Gastrocnemius medialis (tissue), 4 donors: ENCODE data around the gene PPARGC1A. TPM values are rescaled to one million over a fixed set of nuclear protein-coding genes. Genes with fewer than 3 reads are reported as not detected.
A peak's percentile ranks its signal among the peaks of the same experiment; 100 is the strongest.

Experiments
- ATAC-seq, 2 donors: fragments of 150-250 bp; one replicate each; pipeline ENCODE4 v1.9.1; 2016
- DNase-seq, 2 donors: peaks; one replicate each; pipeline ENCODE4 v3.0.0-alpha.2; 2019
- H3K27ac ChIP-seq, 4 donors: fragments of 200-600 bp; sonication (generic); 1 replicate in 1 of 4; 2 replicates in 3 of 4; pipeline ENCODE4 v1.5.1; 2016 to 2018; ENCODE audit warnings: mild to moderate bottlenecking in 2 of 4, moderate library complexity in 1 of 4
- H3K27me3 ChIP-seq, 3 donors: fragments of 200-600 bp; sonication (generic) in 2 of 3; 1 replicate in 1 of 3; 2 replicates in 2 of 3; pipeline versions ENCODE4 v1.5.1 to v1.6.0; 2016 to 2019; ENCODE audit warnings: mild to moderate bottlenecking in 1 of 3, moderate library complexity in 1 of 3
- H3K36me3 ChIP-seq, 2 donors: fragments of 200-600 bp; sonication (generic) in 1 of 2; one replicate each; pipeline ENCODE4 v1.5.1; 2017 to 2018
- H3K4me1 ChIP-seq, 2 donors: fragments of 200-600 bp; sonication (generic) in 1 of 2; one replicate each; pipeline ENCODE4 v1.5.1; 2016 to 2017; ENCODE audit warnings: mild to moderate bottlenecking in 2 of 2
- H3K4me3 ChIP-seq, 4 donors: fragments of 200-600 bp; sonication (generic) in 3 of 4; 1 replicate in 1 of 4; 2 replicates in 3 of 4; pipeline ENCODE4 v1.5.1; 2016 to 2019; ENCODE audit warnings: mild to moderate bottlenecking in 2 of 4
- H3K9me3 ChIP-seq, 3 donors: fragments of 200-600 bp; sonication (generic) in 2 of 3; 1 replicate in 1 of 3; 2 replicates in 2 of 3; pipeline ENCODE4 v1.5.1; 2016 to 2019
- CTCF ChIP-seq, 5 experiments: fragments of 450-650 bp in 3 of 5; fragments of 200-600 bp in 2 of 5; sonication (generic) in 2 of 5; IDR thresholded peaks in 4 of 5; conservative IDR thresholded peaks in 1 of 5; 1 replicate in 4 of 5; 2 replicates in 1 of 5; pipeline ENCODE4 v1.5.1; 2016 to 2019; ENCODE audit warnings: antibody characterized with exemption in 5 of 5, mild to moderate bottlenecking in 3 of 5, moderate library complexity in 3 of 5
- POLR2A ChIP-seq, 2 donors: fragments of 450-650 bp; IDR thresholded peaks; one replicate each; pipeline ENCODE4 v1.6.1; 2017; ENCODE audit warnings: antibody characterized with exemption in 2 of 2, mild to moderate bottlenecking in 2 of 2, moderate library complexity in 2 of 2
- in situ Hi-C, 4 donors: fragments of 200-750 bp; cut with MboI; loops; one replicate each; pipeline versions ENCODE4 v1.15.0 to v1.8.0; 2017; ENCODE audit warnings: low sequenced_read_pairs in 4 of 4
- intact Hi-C: fragments of 100-400 bp; cut with DNase I; formaldehyde crosslinking; loops from one replicate; pipeline ENCODE4 v1.15.1; 2023; ENCODE audit warnings: low total_unique reads
- total RNA-seq, 4 donors: library from RNA; depleted of rRNA; stranded (reverse); fragments of >200 nt; gene quantifications; one replicate each; pipeline versions ENCODE4 v1.1.0 to v1.2.3, GENCODE V29; 2016

PPARGC1A gene
- total RNA-seq, 4 donors from 2014 or later = 30.6 to 68.9 (median 52.3) TPM

GRCh38 chr4:23923141-23923540 lies 33.3 kb upstream of the PPARGC1A start:
- Histone ChIP-seq H3K9me3 (no peaks in the 10 kb centered on the region), H3K27ac (no peak overlapping the region), H3K27me3 (no peaks in the 10 kb centered on the region), H3K36me3 (no peaks in the 10 kb centered on the region), H3K4me1 (peaks cover 0 to 3% of the 10 kb centered on the region in 2 donors), H3K4me3 (no peak overlapping the region)
- no peak for ATAC-seq
- no peak for DNase-seq
- intact Hi-C loops (loop anchor here (2.0 kb wide), 1 partner anchor 14 kb away; no protein-coding TSS in a partner anchor), in situ Hi-C loops (no loop called here)
- TF ChIP-seq POLR2A (IDR thresholded peaks at IDR 0.05) = no peak

GRCh38 chr4:23922541-23923111 lies 32.8 kb upstream of the PPARGC1A start:
- H3K9me3 ChIP-seq = no peaks in the 10 kb centered on the region
- ATAC-seq = no peak
- H3K27me3 ChIP-seq = no peaks in the 10 kb centered on the region
- H3K4me1 ChIP-seq = peaks cover 0 to 3% of the 10 kb centered on the region in 2 donors
- H3K4me3 ChIP-seq = no peak overlapping the region
- in situ Hi-C loops = no loop called here
- DNase-seq = no peak
- intact Hi-C loops = loop anchor here (2.0 kb wide), 1 partner anchor 14 kb away; no protein-coding TSS in a partner anchor
- TF ChIP-seq CTCF (IDR thresholded peaks at IDR 0.05 in 4 of 5, conservative IDR thresholded peaks at IDR 0.05 in 1 of 5) = no peak
- no peak for TF ChIP-seq POLR2A (IDR thresholded peaks at IDR 0.05)
- H3K36me3 ChIP-seq = no peaks in the 10 kb centered on the region
- H3K27ac ChIP-seq = no peak overlapping the region

- intact Hi-C loops (loop anchor here (2.0 kb wide), 1 partner anchor 13 kb away; no protein-coding TSS in a partner anchor), in situ Hi-C loops (no loop called here)
- no peaks in the 10 kb centered on the region for H3K9me3 ChIP-seq
- H3K4me1 ChIP-seq = peaks cover 0 to 3% of the 10 kb centered on the region in 2 donors
- no peak overlapping the region for H3K27ac ChIP-seq
- no peak for TF ChIP-seq CTCF (IDR thresholded peaks at IDR 0.05 in 4 of 5, conservative IDR thresholded peaks at IDR 0.05 in 1 of 5)
- no peak for TF ChIP-seq POLR2A (IDR thresholded peaks at IDR 0.05)
- DNase-seq = no peak
- ATAC-seq = no peak
- no peaks in the 10 kb centered on the region for H3K27me3 ChIP-seq
- no peak overlapping the region for H3K4me3 ChIP-seq
- no peaks in the 10 kb centered on the region for H3K36me3 ChIP-seq
These were observed 32.2 kb upstream of the PPARGC1A start for GRCh38 chr4:23922013-23922412.

GRCh38 chr4:23921447-23921845 lies 31.6 kb upstream of the PPARGC1A start:
- Histone ChIP-seq H3K4me3 (no peak overlapping the region), H3K4me1 (peaks cover 0 to 3% of the 10 kb centered on the region in 2 donors), H3K27ac (no peak overlapping the region), H3K27me3 (no peaks in the 10 kb centered on the region), H3K36me3 (no peaks in the 10 kb centered on the region), H3K9me3 (no peaks in the 10 kb centered on the region)
- intact Hi-C loops = no loop called here
- DNase-seq = no peak
- TF ChIP-seq CTCF (IDR thresholded peaks at IDR 0.05 in 4 of 5, conservative IDR thresholded peaks at IDR 0.05 in 1 of 5) = no peak
- no peak for TF ChIP-seq POLR2A (IDR thresholded peaks at IDR 0.05)
- ATAC-seq = no peak
- in situ Hi-C loops = no loop called here

GRCh38 chr4:23920716-23921446 lies 31.0 kb upstream of the PPARGC1A start:
- TF ChIP-seq POLR2A (IDR thresholded peaks at IDR 0.05) (no peak), CTCF (IDR thresholded peaks at IDR 0.05 in 4 of 5, conservative IDR thresholded peaks at IDR 0.05 in 1 of 5) (no peak)
- in situ Hi-C loops (no loop called here), intact Hi-C loops (no loop called here)
- no peak overlapping the region for H3K4me3 ChIP-seq
- no peaks in the 10 kb centered on the region for H3K36me3 ChIP-seq
- no peaks in the 10 kb centered on the region for H3K9me3 ChIP-seq
- ATAC-seq = peak; percentile 32 to 45
- DNase-seq = no peak
- H3K27ac ChIP-seq = no peak overlapping the region
- H3K27me3 ChIP-seq = no peaks in the 10 kb centered on the region
- H3K4me1 ChIP-seq = peaks cover 0 to 3% of the 10 kb centered on the region in 2 donors
